GM21825 (cell line): ENCODE data around the gene KIF15.
A peak's percentile ranks its signal among the peaks of the same experiment; 100 is the strongest.
"Not testable (repeated sequence)": the region's sequence is repeated elsewhere in the genome, so short reads cannot be mapped to it uniquely, and the experiment has no call there.

Source experiments
- ATAC-seq: cut with Tn5 transposase; IDR thresholded peaks from one replicate; pipeline ENCODE4 v1.9.1; 2021; ENCODE audit warnings: mild to moderate bottlenecking, moderate library complexity; ENCODE audit not compliant: unreplicated experiment

KIF15 gene

GRCh38 chr3:44761424-44762169, at the start of gene KIF15, which contains the start of gene KIAA1143:
Gene KIF15 (plus strand): TSS chr3:44761794. CDS start chr3:44761866, 72 bp downstream.
Gene KIAA1143 (minus strand): TSS chr3:44761619. CDS start chr3:44761602, 17 bp downstream.
- ATAC-seq: peak; percentile 80

- no peak for ATAC-seq
These were observed 49.0 kb upstream of the KIF15 start, which contains the start of gene ZNF502 for GRCh38 chr3:44712455-44713075. Gene ZNF502 (plus strand): TSS chr3:44712660. CDS start chr3:44720262, 7,602 bp downstream.

- ATAC-seq: no peak
These were observed 40.1 kb upstream of the KIF15 start for GRCh38 chr3:44721231-44722102.

DNA sequence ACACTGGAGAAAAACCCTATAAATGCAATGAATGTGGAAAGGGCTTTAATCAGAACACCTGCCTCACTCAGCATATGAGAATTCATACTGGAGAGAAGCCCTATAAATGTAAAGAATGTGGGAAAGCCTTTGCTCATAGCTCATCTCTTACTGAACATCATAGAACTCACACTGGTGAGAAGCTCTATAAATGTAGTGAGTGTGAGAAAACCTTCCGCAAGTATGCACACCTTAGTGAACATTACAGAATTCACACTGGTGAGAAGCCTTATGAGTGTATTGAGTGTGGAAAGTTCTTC, 39.5 kb upstream of the KIF15 start:
- ATAC-seq: no peak

- peak; percentile 92 for ATAC-seq
These were observed 32.1 kb upstream of the KIF15 start, which contains the start of gene ZNF501 for GRCh38 chr3:44729384-44729910. Gene ZNF501 (plus strand): TSS chr3:44729635. CDS start chr3:44734422, 4,787 bp downstream.

GRCh38 chr3:44734646-44735168, 26.9 kb upstream of the KIF15 start:
- no peak for ATAC-seq

DNA sequence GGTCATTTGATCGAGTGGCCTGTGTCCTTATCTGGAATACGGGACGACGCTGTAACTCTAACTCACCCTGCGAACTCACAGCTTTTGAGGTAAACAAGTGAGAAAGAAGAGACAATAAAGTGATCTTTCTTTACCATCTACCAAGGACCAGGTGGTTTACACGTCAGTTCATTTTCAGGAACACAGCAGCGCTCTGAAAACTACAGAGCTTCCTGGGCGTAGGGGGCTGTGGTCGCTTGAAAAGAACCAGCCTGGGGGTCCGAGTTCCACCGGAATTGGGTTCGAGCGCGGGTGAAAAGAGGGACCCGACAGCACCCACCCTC, 532 bp upstream of the KIF15 start:
- no peak for ATAC-seq

DNA sequence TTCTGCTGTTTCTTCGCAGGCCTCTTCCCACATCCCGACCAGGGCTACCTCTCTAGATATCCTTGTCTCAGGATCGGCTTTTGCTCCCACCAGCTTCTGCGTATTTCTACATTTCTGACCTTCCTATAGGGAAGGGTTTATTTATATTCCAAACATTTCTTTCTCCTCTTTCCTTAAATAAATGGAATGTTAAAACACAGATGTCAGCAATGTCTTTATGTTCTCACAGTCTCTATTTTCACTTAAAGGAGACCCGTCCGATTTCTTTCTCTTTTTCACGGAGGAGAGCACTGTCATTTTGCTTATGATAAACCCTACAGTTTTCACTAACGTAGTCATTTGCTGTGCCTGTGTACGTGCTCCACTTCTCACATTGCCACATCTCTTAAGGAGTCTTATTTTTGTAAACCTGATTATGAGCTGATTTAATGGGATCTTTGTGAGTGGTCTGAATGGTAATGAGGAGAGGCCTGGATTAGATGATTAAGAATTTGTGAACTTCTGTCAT, 630 bp downstream of the KIF15 start:
- no peak for ATAC-seq

DNA sequence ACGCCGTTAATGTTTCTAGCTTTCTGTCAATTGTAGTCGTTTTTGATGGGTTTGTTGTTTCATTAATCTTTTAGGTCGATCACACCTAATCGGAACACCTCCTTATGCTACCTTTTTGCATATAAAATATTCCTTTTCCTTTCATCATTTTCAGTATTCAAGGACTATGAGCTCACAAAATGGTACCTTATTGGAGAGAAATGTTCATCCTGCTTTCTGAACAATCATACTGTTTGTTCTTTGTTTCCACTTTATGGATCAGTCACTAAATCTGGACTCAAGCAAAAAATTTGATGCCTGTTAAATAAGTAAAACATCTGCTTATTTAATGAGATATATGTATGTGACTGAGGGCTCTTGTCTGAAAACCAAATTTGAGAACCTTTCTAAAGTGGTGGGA, 1.1 kb downstream of the KIF15 start:
- ATAC-seq: no peak

DNA sequence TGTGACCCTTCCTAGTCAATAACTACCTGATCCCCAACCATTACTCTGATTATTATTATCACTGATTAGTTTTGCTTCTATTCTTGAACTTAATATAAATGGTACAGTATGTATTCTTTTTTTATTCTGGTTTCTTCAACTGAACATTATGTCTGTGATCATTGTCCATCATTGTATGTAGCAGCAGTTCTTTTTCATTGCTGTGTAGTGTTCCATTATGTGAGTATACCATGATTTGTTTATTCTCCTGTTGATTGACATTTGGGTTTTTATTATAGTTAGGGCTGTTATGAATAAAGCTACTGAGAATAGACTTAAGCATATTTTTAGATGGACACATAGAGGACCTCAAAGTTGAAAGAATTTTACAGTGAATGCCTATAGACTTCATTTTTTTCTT, 2.7 kb downstream of the KIF15 start:
- ATAC-seq: no peak

GRCh38 chr3:44771424-44772098, 10.0 kb downstream of the KIF15 start:
- no peak for ATAC-seq

- ATAC-seq: no peak
These were observed 10.5 kb downstream of the KIF15 start for GRCh38 chr3:44772099-44772442.

DNA sequence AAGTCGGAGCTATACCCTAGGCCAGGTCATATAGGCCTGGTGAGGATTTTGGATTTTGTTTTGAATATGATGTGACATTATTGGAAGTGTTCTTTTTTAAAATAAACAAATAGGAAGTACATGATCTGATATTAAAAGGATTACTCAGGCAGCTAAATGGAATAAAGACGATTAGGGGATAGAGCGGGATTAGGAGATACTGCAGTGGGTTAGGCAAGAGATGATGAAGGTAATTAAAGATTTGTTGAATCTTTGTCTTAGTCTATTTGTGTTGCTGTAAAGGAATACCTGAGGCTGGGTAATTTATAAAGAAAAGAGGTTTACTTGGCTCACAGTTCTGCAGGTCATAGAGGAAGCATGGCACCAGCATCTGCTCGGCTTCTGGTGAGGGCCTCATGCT, 21.3 kb downstream of the KIF15 start:
- ATAC-seq: no peak

- ATAC-seq: no peak
These were observed 33.6 kb downstream of the KIF15 start for GRCh38 chr3:44795197-44795596.

- ATAC-seq: no peak
These were observed 40.4 kb downstream of the KIF15 start for GRCh38 chr3:44802011-44802410.

GRCh38 chr3:44803298-44803697, 41.7 kb downstream of the KIF15 start:
- ATAC-seq: no peak

DNA sequence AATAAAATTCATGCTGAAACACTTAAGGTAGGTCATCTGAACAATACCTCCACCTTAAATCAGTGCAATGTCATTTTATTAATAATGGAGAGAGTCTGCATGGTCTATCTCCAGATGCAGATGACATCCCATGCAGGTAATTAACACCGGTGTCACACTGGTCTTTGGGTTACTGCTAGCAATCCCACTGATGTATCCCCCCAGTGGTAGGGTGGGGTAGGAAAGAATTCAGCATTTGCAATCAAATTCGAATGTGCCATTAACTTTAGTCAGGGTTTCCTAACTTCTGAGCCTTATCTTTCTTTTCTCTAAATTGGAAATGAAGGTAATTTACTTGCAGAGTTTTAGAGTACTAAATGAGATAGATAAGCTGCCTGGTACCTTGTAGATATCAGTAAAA, 44.4 kb downstream of the KIF15 start:
- no peak for ATAC-seq

DNA sequence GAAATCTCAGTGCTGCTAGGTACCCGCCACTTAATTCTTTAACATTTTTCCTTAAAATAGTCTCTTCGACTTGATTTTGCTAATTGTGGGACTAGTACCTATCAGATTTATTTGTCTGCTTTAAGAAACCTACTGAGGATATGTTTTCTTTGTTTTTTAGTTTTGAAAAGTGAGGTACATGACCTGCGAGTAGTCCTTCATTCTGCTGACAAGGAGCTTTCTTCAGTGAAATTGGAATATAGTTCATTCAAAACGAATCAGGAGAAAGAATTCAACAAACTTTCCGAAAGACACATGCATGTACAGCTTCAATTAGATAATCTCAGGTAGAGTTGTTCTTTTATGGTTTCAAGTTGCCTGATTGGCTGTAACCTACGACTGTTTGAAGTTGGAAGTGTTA, 53.2 kb downstream of the KIF15 start:
- ATAC-seq: no peak

DNA sequence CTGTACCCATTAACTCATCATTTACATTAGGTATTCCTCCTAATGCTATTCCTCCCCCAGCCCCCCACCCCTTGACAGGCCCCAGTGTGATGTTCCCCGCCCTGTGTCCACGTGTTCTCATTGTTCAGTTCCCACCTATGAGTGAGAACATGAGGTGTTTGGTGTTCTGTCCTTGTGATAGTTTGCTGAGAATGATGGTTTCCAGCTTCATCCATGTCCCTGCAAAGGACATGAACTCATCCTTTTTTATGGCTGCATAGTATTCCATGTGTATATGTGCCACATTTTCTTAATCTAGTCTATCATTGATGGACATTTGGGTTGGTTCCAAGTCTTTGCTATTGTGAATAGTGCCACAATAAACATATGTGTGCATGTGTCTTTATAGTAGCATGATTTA, 54.7 kb downstream of the KIF15 start:
- not testable (repeated sequence) for ATAC-seq

DNA sequence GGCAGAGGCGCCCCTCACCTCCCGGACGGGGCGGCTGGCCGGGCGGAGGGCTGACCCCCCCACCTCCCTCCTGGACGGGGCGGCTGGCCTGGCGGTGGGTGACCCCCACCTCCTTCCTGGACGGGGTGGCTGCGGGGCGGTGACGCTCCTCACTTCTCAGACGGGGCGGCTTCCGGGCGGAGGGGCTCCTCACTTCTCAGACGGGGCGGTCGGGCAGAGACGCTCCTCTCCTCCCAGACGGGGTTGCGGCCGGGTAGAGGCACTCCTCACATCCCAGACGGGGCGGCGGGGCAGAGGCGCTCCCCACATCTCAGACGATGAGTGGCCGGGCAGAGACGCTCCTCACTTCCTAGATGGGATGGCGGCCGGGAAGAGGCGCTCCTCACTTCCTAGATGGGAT, 59.6 kb downstream of the KIF15 start:
- not testable (repeated sequence) for ATAC-seq
